ENCODE results near the gene VPS26B.
A peak's percentile ranks its signal among the peaks of the same experiment; 100 is the strongest.
"Not testable (repeated sequence)": the region's sequence is repeated elsewhere in the genome, so short reads cannot be mapped to it uniquely, and the experiment has no call there.

VPS26B gene

DNA sequence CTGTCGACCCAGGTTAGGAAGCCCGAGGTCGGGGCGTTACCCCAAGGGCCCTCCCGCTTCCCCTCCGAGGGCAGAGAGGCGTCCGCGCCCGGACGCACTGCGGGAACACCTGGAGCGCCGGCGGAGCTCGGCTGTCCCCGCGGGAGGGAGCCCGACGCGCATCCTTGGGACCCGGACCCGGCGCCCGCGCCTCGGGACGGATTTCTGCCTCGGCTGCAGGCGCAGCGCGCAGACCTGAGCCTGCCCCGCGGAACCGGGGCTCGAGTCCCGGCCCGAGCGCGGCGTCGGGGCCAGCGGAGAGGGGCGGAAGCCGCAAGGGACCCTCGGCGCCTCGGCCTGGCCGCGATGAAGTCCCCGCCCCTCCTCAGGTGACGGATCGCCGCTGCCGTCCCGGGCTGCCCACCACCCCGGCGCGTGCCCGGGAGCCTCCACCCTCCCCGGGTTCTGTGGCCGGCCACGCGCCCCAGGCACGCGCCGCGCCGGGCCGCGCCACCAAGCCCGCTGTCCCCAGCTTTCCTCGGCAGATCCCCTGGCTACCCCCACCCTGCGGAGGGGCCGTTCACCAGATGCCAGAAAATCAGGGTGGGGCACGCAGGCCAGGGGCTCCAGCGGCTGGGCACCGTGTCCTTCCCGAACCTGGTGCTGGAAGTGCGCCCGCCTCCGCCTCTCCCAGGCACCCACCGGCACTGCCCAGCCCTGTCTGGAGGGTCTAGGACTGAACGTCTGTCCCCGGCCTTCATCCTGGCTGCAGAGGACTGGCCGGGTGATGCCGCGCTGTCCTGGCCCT is 52.1 kb downstream of the VPS26B start:
- Histone ChIP-seq H3K27ac (ENCODE audit: low read depth, low read length) (no peak overlapping the region), H3K4me1 (ENCODE audit: control insufficient read depth in 1 of 2, insufficient read depth in 2 of 2, low read length in 2 of 2) (peaks cover 3 to 10% of the 10 kb centered on the region in 2 donors), H3K27me3 (ENCODE audit: control insufficient read depth in 1 of 2, insufficient read depth in 2 of 2, low read length in 2 of 2) (peaks cover 60 to 64% of the 10 kb centered on the region in 2 donors), H3K36me3 (ENCODE audit: control insufficient read depth in 1 of 2, insufficient read depth in 2 of 2, low read length in 2 of 2) (no peaks in the 10 kb centered on the region), H3K4me3 (ENCODE audit: low read depth in 1 of 2, low read length in 2 of 2) (peak overlapping the region; percentile 63 to 66), H3K9ac (ENCODE audit: low read depth in 1 of 2, low read length in 2 of 2) (no peak overlapping the region), H3K9me3 (ENCODE audit: control insufficient read depth in 1 of 2, low read length in 2 of 2) (no peaks in the 10 kb centered on the region)

DNA sequence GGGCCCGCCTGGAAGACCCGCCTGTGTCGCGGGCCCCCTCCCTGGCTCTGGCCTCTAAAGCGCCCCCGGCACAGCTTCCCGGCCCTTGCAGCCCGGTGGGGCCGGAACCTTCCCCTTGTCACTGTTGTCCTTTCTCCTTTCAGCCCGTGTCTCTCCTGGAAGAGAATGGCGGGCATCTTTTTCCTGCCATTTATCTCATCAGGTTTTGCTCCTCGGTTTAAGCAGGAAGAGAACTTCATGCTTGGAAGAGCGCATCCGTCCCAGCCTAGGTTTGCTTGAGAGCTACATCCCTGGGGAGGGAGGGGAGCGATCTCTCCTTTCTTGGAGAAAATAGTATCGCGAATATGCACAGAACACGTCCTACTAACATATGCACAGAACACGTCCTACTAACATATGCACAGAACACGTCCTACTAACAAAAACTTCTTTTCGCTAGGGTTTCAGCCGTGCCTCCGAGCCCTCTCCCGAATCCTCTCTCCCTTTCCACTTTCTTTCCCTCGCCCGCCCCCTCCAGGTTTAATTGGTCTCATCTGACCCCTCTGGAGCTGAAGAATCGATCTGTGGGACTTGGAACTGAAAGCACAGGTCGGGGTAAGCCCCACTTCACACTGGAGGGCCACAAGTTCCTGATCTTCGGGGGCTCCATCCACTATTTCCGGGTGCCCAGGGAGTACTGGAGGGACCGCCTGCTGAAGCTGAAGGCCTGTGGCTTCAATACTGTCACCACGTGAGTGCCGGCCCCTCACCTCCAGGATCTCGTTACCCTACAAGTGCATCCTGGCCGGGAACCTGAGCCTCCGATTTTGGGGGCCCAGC is 52.9 kb downstream of the VPS26B start:
- no peak overlapping the region for H3K4me3 ChIP-seq (ENCODE audit: low read depth in 1 of 2, low read length in 2 of 2)
- no peaks in the 10 kb centered on the region for H3K36me3 ChIP-seq (ENCODE audit: control insufficient read depth in 1 of 2, insufficient read depth in 2 of 2, low read length in 2 of 2)
- no peak overlapping the region for H3K27ac ChIP-seq (ENCODE audit: low read depth, low read length)
- peaks cover 55 to 58% of the 10 kb centered on the region in 2 donors for H3K27me3 ChIP-seq (ENCODE audit: control insufficient read depth in 1 of 2, insufficient read depth in 2 of 2, low read length in 2 of 2)
- H3K9ac ChIP-seq (ENCODE audit: low read depth in 1 of 2, low read length in 2 of 2): no peak overlapping the region
- H3K4me1 ChIP-seq (ENCODE audit: control insufficient read depth in 1 of 2, insufficient read depth in 2 of 2, low read length in 2 of 2): peaks cover 3 to 10% of the 10 kb centered on the region in 2 donors
- H3K9me3 ChIP-seq (ENCODE audit: control insufficient read depth in 1 of 2, low read length in 2 of 2): no peaks in the 10 kb centered on the region

DNA sequence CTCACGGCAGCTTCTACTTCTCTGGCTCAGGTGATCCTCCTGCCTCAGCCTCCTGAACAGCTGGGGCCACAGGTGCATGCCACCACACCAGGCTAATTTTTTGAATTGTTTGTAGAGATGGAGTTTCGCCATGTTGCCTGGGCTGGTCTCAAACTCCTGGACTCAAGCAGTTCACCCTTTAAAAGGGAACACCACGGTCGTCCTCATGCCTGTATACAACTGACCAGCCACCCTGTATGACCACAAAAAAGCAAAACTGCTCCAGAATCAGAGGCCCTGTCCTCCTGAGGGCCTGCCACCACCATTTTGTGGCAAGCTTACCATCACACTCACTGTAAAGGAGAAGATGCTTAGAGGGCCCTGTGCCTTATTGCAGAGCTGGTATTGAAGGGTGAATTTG is 53.9 kb downstream of the VPS26B start:
- Histone ChIP-seq H3K27me3 (ENCODE audit: control insufficient read depth in 1 of 2, insufficient read depth in 2 of 2, low read length in 2 of 2) (peaks cover 48 to 49% of the 10 kb centered on the region in 2 donors), H3K4me1 (ENCODE audit: control insufficient read depth in 1 of 2, insufficient read depth in 2 of 2, low read length in 2 of 2) (peaks cover 3 to 10% of the 10 kb centered on the region in 2 donors), H3K9me3 (ENCODE audit: control insufficient read depth in 1 of 2, low read length in 2 of 2) (no peaks in the 10 kb centered on the region), H3K27ac (ENCODE audit: low read depth, low read length) (no peak overlapping the region), H3K4me3 (ENCODE audit: low read depth in 1 of 2, low read length in 2 of 2) (no peak overlapping the region), H3K36me3 (ENCODE audit: control insufficient read depth in 1 of 2, insufficient read depth in 2 of 2, low read length in 2 of 2) (no peaks in the 10 kb centered on the region), H3K9ac (ENCODE audit: low read depth in 1 of 2, low read length in 2 of 2) (no peak overlapping the region)

DNA sequence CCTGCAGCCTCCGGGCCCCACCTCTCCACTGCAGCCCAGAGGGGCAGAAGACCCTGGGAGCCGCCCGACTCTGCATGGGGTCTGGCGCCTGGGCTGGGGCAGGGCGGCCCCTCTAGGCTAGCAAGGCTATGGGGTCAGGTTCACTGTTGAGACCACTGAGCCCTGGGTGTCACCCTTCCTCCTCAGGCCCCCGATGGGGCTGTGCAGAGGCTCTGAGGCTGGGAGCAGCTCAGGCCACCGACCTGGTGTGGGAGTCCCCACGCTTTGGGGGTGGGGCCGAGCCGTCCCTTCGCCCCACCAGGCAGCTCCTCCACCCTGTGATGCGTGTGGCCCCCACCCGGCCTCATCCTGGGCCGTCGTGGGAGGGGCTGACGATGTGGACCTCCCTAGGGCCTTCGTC is 57.2 kb downstream of the VPS26B start:
- H3K4me1 ChIP-seq (ENCODE audit: control insufficient read depth in 1 of 2, insufficient read depth in 2 of 2, low read length in 2 of 2); H3K36me3 ChIP-seq (ENCODE audit: control insufficient read depth in 1 of 2, insufficient read depth in 2 of 2, low read length in 2 of 2); H3K9me3 ChIP-seq (ENCODE audit: control insufficient read depth in 1 of 2, low read length in 2 of 2); H3K4me3 ChIP-seq (ENCODE audit: low read depth in 1 of 2, low read length in 2 of 2); H3K27ac ChIP-seq (ENCODE audit: low read depth, low read length); H3K9ac ChIP-seq (ENCODE audit: low read depth in 1 of 2, low read length in 2 of 2): not testable (repeated sequence)
- H3K27me3 ChIP-seq (ENCODE audit: control insufficient read depth in 1 of 2, insufficient read depth in 2 of 2, low read length in 2 of 2): peaks cover 18 to 21% of the 10 kb centered on the region in 2 donors

DNA sequence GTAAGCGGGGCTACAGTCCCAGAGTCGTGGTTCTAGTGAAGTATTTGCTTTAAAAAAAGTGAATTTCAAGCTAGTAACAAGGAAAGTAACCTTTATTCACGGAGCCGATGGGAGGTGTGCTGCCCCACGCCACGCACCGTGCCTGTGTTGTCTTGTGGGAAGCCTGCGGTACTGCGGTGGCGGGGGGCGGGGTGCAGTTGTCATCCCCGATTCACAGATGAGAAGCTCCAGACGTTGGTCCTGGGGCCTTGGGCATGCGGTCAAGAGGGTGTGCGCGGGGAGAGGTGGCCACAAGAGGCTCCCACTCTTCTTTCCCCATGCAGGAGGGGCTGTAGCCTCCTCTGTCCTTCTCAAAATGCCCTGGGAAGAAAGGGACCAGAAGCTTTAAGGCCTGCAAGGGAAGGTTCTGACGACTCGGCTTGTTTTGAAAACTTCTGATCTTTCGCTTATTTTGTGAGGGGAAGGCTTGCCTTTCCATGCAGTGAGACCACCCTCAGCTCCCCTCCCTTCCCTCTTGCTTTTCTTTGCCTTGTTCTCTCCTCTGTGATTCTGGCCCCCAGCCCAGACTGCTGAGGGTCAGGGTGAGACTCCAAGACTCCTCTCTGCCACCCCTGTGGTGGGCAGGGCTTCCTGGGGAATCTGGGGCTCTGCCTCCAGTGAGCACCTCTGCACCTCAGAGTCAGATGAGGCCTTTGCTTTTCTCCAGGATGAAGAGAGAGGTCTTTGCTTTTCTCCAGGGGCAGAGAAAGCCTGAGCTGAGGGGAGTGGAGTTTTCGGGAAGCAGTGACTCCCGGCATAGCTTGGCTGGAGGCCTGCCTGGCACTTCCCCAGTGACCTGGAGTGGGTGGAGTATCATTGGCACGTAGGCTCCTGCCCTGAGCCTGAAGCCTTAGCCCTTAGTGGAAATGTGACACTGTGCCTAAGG is 57.9 kb downstream of the VPS26B start:
- H3K4me3 ChIP-seq (ENCODE audit: low read depth in 1 of 2, low read length in 2 of 2): no peak overlapping the region
- H3K4me1 ChIP-seq (ENCODE audit: control insufficient read depth in 1 of 2, insufficient read depth in 2 of 2, low read length in 2 of 2): no peaks in the 10 kb centered on the region
- H3K36me3 ChIP-seq (ENCODE audit: control insufficient read depth in 1 of 2, insufficient read depth in 2 of 2, low read length in 2 of 2): no peaks in the 10 kb centered on the region
- no peak overlapping the region for H3K27ac ChIP-seq (ENCODE audit: low read depth, low read length)
- no peaks in the 10 kb centered on the region for H3K9me3 ChIP-seq (ENCODE audit: control insufficient read depth in 1 of 2, low read length in 2 of 2)
- no peak overlapping the region for H3K9ac ChIP-seq (ENCODE audit: low read depth in 1 of 2, low read length in 2 of 2)
- peaks cover 10 to 14% of the 10 kb centered on the region in 2 donors for H3K27me3 ChIP-seq (ENCODE audit: control insufficient read depth in 1 of 2, insufficient read depth in 2 of 2, low read length in 2 of 2)

DNA sequence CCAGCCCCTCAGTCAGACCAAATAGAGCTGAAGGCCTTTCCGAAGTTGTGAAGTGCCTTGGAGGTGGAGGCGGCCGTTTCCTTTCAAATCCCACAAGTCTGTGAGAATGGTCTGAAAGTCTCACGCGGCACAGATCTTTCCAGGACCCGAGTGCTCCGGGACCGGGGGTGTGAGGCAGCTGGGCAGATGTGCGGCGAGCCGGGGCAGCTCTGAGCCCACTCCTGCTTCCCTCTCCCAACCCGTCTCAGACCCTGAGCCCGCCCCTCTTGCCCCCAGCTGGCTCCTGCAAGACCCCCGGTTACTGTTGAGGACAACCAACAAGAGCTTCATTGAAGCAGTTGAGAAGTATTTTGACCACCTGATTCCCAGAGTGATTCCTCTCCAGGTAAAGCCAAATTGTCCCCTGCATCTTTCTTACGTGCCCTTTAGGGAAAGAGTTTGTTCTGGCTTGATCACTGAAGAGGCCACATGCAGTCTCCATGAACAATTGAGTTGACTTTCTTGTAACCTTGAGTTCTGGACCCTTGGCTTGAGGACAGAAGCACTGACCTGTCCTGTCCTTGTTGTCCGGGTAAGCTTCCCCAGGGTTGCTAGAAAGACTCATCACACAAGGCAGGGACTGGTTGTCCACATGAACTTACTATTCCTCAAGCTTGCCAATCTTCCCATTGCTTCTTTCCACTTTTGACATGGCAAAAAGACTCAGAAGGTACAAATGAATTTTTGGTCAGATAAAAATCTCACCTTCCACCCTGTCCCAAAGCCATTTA is 59.2 kb downstream of the VPS26B start:
- no peak overlapping the region for H3K27ac ChIP-seq (ENCODE audit: low read depth, low read length)
- H3K36me3 ChIP-seq (ENCODE audit: control insufficient read depth in 1 of 2, insufficient read depth in 2 of 2, low read length in 2 of 2): no peaks in the 10 kb centered on the region
- no peaks in the 10 kb centered on the region for H3K4me1 ChIP-seq (ENCODE audit: control insufficient read depth in 1 of 2, insufficient read depth in 2 of 2, low read length in 2 of 2)
- peaks cover 3 to 4% of the 10 kb centered on the region in 2 donors for H3K27me3 ChIP-seq (ENCODE audit: control insufficient read depth in 1 of 2, insufficient read depth in 2 of 2, low read length in 2 of 2)
- no peak overlapping the region for H3K4me3 ChIP-seq (ENCODE audit: low read depth in 1 of 2, low read length in 2 of 2)
- no peaks in the 10 kb centered on the region for H3K9me3 ChIP-seq (ENCODE audit: control insufficient read depth in 1 of 2, low read length in 2 of 2)
- no peak overlapping the region for H3K9ac ChIP-seq (ENCODE audit: low read depth in 1 of 2, low read length in 2 of 2)

DNA sequence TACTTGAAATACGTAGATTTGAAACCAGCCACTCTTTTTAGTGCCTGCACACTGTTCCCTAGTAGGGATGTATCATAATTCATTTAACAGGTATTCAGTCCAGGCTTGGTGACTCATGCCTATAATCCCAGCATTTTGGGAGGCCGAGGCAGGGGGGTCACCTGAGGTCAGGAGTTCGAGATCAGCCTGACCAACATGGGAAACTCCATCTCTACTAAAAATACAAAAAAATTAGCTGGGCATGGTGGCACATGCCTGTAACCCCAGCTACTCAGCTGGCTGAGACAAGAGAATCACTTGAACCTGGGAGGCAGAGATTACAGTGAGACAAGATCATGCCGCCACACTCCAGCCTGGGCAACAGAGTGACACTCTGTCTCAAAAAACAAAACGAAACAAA is 59.9 kb downstream of the VPS26B start:
- not testable (repeated sequence) for H3K27me3 ChIP-seq (ENCODE audit: control insufficient read depth in 1 of 2, insufficient read depth in 2 of 2, low read length in 2 of 2)

DNA sequence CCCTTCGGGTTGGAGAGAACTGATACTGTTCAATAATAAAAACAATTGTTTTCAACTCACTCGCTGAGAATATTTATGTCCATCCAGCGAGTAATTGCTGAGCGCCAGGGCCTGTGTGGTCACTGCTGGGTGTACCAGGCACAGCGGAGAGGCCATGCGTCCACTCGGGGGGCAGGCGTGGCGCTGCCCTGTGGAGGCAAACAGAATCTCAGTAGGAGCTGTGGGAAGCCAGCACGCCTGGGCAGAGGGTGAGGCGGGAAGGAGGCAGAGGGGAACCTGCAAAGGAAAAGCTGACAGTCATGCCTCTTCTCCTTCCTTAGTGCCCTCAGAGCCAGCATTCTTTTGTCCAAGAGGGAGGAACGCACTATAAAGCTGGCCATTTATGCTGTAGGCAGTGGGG is 63.1 kb downstream of the VPS26B start:
- H3K9ac ChIP-seq (ENCODE audit: low read depth in 1 of 2, low read length in 2 of 2): no peak overlapping the region
- H3K36me3 ChIP-seq (ENCODE audit: control insufficient read depth in 1 of 2, insufficient read depth in 2 of 2, low read length in 2 of 2): no peaks in the 10 kb centered on the region
- no peaks in the 10 kb centered on the region for H3K27me3 ChIP-seq (ENCODE audit: control insufficient read depth in 1 of 2, insufficient read depth in 2 of 2, low read length in 2 of 2)
- H3K4me3 ChIP-seq (ENCODE audit: low read depth in 1 of 2, low read length in 2 of 2): no peak overlapping the region
- H3K9me3 ChIP-seq (ENCODE audit: control insufficient read depth in 1 of 2, low read length in 2 of 2): no peaks in the 10 kb centered on the region
- H3K4me1 ChIP-seq (ENCODE audit: control insufficient read depth in 1 of 2, insufficient read depth in 2 of 2, low read length in 2 of 2): no peaks in the 10 kb centered on the region
- no peak overlapping the region for H3K27ac ChIP-seq (ENCODE audit: low read depth, low read length)

More for the DNA sequence above, 59.9 kb downstream of the VPS26B start:
- not testable (repeated sequence) for H3K9me3 ChIP-seq (ENCODE audit: control insufficient read depth in 1 of 2, low read length in 2 of 2); H3K4me3 ChIP-seq (ENCODE audit: low read depth in 1 of 2, low read length in 2 of 2); H3K4me1 ChIP-seq (ENCODE audit: control insufficient read depth in 1 of 2, insufficient read depth in 2 of 2, low read length in 2 of 2); H3K27ac ChIP-seq (ENCODE audit: low read depth, low read length); H3K9ac ChIP-seq (ENCODE audit: low read depth in 1 of 2, low read length in 2 of 2); H3K36me3 ChIP-seq (ENCODE audit: control insufficient read depth in 1 of 2, insufficient read depth in 2 of 2, low read length in 2 of 2)

DNA sequence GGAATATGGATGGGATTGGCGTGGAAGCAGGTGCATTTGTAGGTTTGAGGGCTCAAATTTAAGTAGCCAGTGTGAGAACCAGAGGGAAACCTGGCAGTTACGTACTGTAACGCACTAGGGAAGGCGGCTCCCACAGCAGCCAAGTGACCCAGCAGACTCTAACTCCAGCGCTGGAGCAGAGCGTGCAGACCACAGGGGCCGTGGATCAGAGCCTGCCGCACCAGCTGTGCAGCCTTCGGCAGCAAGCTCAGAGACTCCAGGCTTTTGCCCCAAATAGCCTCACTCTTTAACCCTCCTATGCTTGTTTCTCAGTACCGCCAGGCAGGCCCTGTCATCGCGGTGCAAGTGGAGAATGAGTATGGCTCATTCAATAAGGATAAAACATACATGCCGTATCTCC is 64.0 kb downstream of the VPS26B start:
- Histone ChIP-seq H3K4me3 (ENCODE audit: low read depth in 1 of 2, low read length in 2 of 2) (no peak overlapping the region), H3K9ac (ENCODE audit: low read depth in 1 of 2, low read length in 2 of 2) (no peak overlapping the region), H3K27me3 (ENCODE audit: control insufficient read depth in 1 of 2, insufficient read depth in 2 of 2, low read length in 2 of 2) (no peaks in the 10 kb centered on the region), H3K27ac (ENCODE audit: low read depth, low read length) (no peak overlapping the region), H3K36me3 (ENCODE audit: control insufficient read depth in 1 of 2, insufficient read depth in 2 of 2, low read length in 2 of 2) (no peaks in the 10 kb centered on the region), H3K9me3 (ENCODE audit: control insufficient read depth in 1 of 2, low read length in 2 of 2) (no peaks in the 10 kb centered on the region), H3K4me1 (ENCODE audit: control insufficient read depth in 1 of 2, insufficient read depth in 2 of 2, low read length in 2 of 2) (no peaks in the 10 kb centered on the region)

Data from duodenal mucosa (tissue), 2 donors.